Smooth muscle cell of the umbilical artery (primary cell): Measurements from ENCODE around the gene NCCRP1. TPM values are rescaled to one million over a fixed set of nuclear protein-coding genes. Genes with fewer than 3 reads are reported as not detected.

ENCODE experiments used
- total RNA-seq: library from RNA; depleted of rRNA; stranded (reverse); fragments of >200 nt; gene quantifications from 2 replicates; pipeline ENCODE4 v1.2.3, GENCODE V29; 2014

NCCRP1 gene
- not detected in 2 replicates for total RNA-seq

GRCh38 chr19:39196860-39197562, at the start of gene NCCRP1:
NCCRP1 (plus strand) TSS chr19:39196964; CDS start chr19:39196983, 19 bp downstream.

GRCh38 chr19:39203372-39204341, 6.9 kb downstream of the NCCRP1 start, which contains the start of gene SYCN:
SYCN (minus strand) TSS chr19:39204263; CDS start chr19:39204254, 9 bp downstream.

GRCh38 chr19:39244410-39245100, 47.8 kb downstream of the NCCRP1 start, which contains the start of gene IFNL3:
IFNL3 (minus strand) TSS chr19:39245006; CDS start chr19:39244967, 39 bp downstream.

GRCh38 chr19:39248806-39249205, 52.0 kb downstream of the NCCRP1 start, which contains the start of gene IFNL4:
IFNL4 (minus strand) TSS chr19:39248856.

Other genes with a start within 250 kb of the NCCRP1 start
- gene FBXO17, start 221.2 kb upstream of the NCCRP1 start, total RNA-seq = 19.6 and 21.5 TPM in 2 replicates
- gene FBXO27, start 164.4 kb upstream of the NCCRP1 start, total RNA-seq = 3.3 and 6.4 TPM in 2 replicates
- gene ACP7, start 112.6 kb upstream of the NCCRP1 start, total RNA-seq = under 0.01 and 0.65 TPM in 2 replicates
- gene PAK4, start 71.2 kb upstream of the NCCRP1 start, total RNA-seq = 11.3 and 22.0 TPM in 2 replicates
- gene SYCN, start 7.3 kb downstream of the NCCRP1 start, total RNA-seq = not detected in 2 replicates
- gene IFNL3, start 48.0 kb downstream of the NCCRP1 start, total RNA-seq = not detected in 2 replicates
- gene IFNL4, start 51.9 kb downstream of the NCCRP1 start, total RNA-seq = 0.09 TPM in 1 of 2 replicates, not detected in the other
- not detected in 2 replicates for gene IFNL2, start 71.4 kb downstream of the NCCRP1 start, total RNA-seq
- gene IFNL1, start 99.4 kb downstream of the NCCRP1 start, total RNA-seq = not detected in 2 replicates
- gene LRFN1, start 123.9 kb downstream of the NCCRP1 start, total RNA-seq = 0.51 and 0.59 TPM in 2 replicates
- not detected in 2 replicates for gene GMFG, start 139.1 kb downstream of the NCCRP1 start, total RNA-seq
- gene SAMD4B, start 145.5 kb downstream of the NCCRP1 start, total RNA-seq = 56.7 and 100 TPM in 2 replicates
- 20.6 and 24.1 TPM in 2 replicates for gene PAF1, start 194.1 kb downstream of the NCCRP1 start, total RNA-seq
- gene MED29, start 194.4 kb downstream of the NCCRP1 start, total RNA-seq = 15.1 and 19.5 TPM in 2 replicates
- gene ZFP36, start 209.9 kb downstream of the NCCRP1 start, total RNA-seq = 0.59 and 1.2 TPM in 2 replicates
- gene PLEKHG2, start 215.7 kb downstream of the NCCRP1 start, total RNA-seq = 13.4 and 22.7 TPM in 2 replicates
- 22.9 and 43.7 TPM in 2 replicates for gene RPS16, start 239.0 kb downstream of the NCCRP1 start, total RNA-seq
- 71.0 and 92.6 TPM in 2 replicates for gene SUPT5H, start 248.6 kb downstream of the NCCRP1 start, total RNA-seq